Measurements from ENCODE around the gene WDFY2.
"Not testable (repeated sequence)": the region's sequence is repeated elsewhere in the genome, so short reads cannot be mapped to it uniquely, and the experiment has no call there.

The WDFY2 gene

DNA sequence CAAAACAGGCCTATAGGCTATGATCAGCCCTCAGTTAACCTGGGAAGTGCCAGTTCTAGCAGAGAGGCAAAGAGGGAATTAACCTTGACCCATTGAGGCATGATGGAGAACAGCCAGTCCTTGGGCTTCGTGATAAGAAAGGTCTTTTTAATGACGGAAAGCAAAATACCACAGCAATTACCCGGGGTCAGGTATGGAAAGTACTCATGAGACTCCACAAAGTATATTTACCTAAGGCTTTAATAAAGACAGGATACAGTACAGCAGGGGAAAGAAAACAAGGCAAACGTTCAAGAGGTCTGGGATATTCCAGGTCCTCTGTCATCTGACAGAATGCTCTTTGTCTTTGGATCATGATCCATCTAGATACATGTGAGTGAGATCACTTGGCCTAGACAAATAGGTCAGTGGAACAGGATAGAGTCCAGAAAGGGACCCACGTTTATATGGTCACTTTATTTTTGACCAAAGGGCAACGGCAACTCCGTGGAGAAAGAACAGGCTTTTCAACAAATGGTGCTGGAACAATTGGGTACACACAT, 52.2 kb downstream of the WDFY2 start:
- no peak for DNase-seq

- no peak for DNase-seq
These were observed 53.6 kb downstream of the WDFY2 start for GRCh38 chr13:51637852-51638215.

GRCh38 chr13:51638216-51638871, 54.1 kb downstream of the WDFY2 start:
- DNase-seq, result no peak

DNA sequence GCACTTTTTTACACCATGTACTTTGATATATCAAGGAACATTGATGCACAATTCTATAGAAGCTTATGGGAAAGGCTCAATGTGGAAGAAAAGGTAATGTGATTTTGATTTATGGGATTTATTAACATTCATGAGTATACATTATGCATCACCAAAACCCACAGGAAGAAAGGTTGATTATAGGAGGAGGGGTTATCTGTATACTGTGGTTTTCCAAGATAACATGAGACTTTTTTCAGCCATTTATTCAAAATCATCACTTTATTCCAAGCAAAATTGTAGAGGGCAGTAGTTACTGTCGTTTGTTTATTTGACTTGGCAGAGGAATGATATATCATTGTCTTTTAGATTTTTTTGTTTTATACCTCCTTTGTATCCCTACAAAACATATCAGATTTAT, 54.9 kb downstream of the WDFY2 start:
- DNase-seq, result no peak

DNA sequence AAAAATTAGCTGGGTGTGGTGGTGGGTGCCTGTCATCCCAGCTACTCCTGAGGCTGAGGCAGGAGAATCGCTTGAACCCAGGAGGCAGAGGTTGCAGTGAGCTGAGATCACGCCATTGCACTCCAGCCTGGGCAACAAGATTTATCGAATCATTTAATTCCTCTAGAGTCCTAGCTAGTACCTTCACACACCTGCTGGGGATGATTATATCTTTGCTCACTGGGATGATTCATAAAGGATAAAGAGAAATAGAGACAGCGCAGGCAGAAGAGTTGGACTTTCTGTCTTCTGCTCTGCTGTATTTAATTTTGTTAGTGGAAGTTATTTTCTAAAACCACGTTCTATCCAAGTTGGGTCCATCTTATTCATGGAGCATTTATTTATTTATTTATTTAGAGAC, 56.4 kb downstream of the WDFY2 start:
- DNase-seq, result not testable (repeated sequence)

GRCh38 chr13:51643105-51643881, 59.0 kb downstream of the WDFY2 start:
- no peak for DNase-seq

GRCh38 chr13:51643882-51644281, 59.6 kb downstream of the WDFY2 start:
- no peak for DNase-seq

DNA sequence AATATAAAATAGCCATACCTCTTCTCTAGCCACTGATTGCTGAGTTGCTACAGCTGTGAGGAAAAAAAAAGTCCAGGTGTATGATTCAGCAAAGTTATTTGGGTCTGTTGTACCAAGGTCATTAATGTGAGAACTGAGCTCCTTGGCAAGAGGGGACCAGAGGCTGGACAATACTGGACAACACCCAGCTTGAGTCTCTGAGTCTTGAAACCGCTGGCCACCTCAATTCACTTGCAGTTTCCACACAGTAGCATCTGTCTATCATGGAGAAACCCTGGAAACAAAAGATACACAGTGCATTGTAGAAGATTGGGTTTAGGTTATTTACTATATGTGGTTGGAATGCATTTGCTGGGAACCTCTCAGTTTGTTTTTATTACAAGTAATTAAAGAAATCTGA, 60.4 kb downstream of the WDFY2 start:
- DNase-seq, result no peak

DNA sequence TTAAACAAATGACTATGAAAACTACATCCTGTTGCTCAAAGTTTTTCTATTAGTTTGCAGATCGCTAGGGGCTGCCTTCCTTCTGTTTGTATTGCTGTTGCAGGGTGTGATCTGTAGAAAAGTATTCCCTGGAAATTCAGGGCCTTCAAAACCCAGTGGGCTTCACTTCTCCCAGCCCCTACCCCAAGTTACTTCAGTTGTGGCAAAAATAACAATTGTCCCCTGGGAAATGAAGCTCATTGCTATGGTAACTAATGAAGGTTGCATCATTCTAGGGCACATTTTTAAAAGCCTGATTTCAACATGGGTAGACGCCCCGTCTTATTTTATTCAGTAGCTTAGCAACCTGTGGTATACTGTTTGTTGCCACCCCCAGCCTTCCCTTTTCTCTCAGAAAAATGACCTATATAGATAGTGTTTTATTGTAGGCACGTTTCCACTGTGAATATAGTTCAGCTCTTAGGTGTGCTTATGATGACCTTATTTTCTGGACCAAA, 60.9 kb downstream of the WDFY2 start:
- no peak for DNase-seq

DNA sequence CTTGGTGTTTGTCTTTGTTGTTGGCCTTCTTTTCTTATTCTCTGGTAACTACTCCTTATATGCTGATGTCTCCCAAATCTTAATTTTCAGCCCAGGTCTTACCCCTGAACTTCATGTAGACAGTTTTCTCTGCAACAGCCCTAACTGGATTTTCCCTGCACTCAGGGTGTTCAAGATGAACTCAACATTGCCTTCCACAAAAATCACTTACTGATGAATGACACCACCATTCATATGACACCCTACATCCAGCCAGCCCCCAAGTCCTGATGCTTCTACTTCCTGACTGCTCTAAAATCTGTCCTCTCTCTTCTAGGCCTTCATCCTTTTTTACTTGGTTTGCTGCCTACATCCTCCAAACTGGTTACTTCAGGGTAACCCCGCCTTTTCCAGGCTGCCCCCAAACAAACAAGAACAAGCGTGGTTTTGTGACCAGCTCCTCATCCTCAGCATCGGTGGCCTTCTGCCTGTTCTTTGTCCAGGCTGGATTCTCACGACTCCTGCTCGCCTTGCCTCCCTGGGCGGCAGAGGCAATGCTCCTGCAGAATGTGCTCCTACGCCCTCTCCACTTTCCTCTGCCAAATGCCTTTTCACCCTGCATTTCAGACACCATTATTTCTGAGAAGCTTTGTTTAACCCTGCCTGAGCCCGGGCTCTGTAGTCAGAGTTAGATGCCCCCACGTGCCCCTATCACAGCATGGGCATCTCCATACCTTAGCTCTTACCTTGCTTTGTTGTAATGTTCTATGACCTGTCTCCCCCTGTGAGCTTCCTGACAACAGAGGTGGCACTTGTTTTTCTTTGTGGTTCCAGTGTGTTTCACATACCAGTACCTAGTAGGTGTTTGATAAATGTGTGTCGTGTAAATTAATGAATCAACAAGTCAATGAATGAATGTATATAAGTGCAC, 61.8 kb downstream of the WDFY2 start:
- DNase-seq, result no peak

GRCh38 chr13:51647067-51647466, 62.8 kb downstream of the WDFY2 start:
- no peak for DNase-seq

GRCh38 chr13:51652193-51652592, 67.9 kb downstream of the WDFY2 start:
- not testable (repeated sequence) for DNase-seq

- DNase-seq, result no peak
These were observed 75.2 kb downstream of the WDFY2 start for GRCh38 chr13:51659276-51660127.

GRCh38 chr13:51660813-51661212, 76.6 kb downstream of the WDFY2 start:
- DNase-seq, result no peak

GRCh38 chr13:51663973-51664957, 80.0 kb downstream of the WDFY2 start:
- DNase-seq, result no peak

DNA sequence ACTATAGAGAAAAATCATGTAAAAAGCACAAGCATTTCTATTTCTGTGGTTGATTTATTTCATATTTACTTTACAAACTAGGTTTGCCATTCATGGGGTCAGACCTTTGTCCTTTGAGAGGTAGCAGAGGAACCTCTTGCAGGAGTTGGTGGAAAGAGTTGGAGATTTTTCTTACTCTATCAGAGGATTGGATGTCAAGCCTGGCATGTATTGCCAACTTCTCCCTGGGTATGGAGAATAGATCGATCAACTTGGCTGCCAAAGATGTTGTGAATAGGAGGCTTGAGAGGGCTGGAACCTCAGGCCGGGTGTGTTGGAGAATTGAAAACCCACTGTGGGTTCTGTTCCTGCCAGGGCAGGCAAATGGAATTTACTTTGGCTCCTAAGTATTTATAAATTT, 81.2 kb downstream of the WDFY2 start:
- no peak for DNase-seq

DNA sequence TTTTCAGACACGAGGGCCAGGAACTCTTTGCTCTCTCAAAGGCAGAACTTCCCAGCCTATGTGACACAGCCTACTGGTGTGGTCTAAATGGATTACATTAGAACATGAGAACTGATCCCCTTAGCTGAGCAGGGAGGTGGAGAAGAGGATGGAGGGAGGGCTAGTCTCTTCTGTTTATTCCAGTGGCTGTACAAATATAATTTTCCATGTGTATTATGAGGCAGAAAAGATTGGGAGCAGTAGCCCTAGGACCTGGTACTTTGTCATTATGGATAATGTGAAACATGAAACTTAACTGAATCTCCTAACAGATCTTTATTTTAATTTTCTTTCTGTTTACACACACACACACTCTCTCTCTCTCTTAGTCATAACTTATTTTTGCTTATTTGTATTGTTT, 82.1 kb downstream of the WDFY2 start:
- no peak for DNase-seq

- no peak for DNase-seq
These were observed 82.6 kb downstream of the WDFY2 start for GRCh38 chr13:51666839-51667238.

DNA sequence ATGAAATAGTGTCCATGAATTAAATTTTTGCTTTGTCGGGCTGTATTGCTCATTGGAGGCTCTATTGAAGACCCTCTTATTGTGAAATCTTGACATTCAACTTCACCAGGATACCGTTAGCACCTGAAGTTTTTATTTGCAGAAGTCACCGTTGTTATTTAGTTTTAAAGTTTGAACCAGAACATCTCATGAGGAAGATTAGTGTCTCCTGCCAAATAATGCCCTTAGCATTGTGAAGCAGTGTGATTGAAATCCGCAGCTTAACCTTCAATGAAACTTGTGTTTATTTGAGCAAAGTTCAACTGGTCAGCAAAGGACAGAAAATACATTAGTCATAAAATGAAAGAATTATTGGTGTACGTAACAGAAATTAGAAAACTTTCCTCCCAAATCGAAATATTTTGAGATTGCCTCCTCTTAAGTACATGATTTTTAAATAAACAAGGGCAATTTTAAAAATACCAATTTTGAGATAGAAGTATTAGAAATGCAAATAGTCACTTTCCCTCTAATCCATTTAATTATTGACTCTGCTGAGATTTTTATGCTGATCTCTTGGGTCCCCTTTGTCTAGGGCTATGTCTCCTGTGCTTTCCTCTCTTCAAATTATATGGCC, 84.4 kb downstream of the WDFY2 start:
- no peak for DNase-seq

DNA sequence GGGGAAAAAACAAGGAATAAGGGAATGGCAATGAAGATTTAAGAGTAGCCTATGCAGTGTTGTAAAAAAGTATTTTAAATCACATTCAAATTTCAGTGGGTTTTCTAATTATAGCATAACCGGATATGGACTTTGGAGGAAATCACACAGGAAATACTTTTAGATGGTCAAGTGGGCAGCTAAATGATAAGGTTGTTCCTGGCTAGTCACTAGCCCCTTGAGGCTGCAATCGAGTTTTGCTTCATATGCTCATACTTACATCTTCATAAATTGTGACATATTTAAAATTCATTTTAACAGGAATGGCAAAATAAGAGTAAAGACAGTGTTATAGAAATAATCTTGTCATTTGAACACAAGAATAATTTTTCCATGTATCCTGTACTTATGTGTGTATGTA, 88.9 kb downstream of the WDFY2 start:
- DNase-seq, result no peak
